ENCODE results near the gene TNKS2.
"Not testable (repeated sequence)": the region's sequence is repeated elsewhere in the genome, so short reads cannot be mapped to it uniquely, and the experiment has no call there.

TNKS2 gene

GRCh38 chr10:91800756-91801155 is 2.5 kb downstream of the TNKS2 start:
- no peak for DNase-seq (ENCODE audit: low read depth)
- H3K4me3 ChIP-seq (ENCODE audit: low read length), result no peak overlapping the region
- no peak for TF ChIP-seq CTCF (conservative IDR thresholded peaks at IDR 0.05; ENCODE audit: low read depth, low read length)

- no peak for DNase-seq (ENCODE audit: low read depth)
- TF ChIP-seq CTCF (conservative IDR thresholded peaks at IDR 0.05; ENCODE audit: low read depth, low read length), result no peak
- no peak overlapping the region for H3K4me3 ChIP-seq (ENCODE audit: low read length)
These were observed 5.3 kb downstream of the TNKS2 start for GRCh38 chr10:91803386-91804125.

- DNase-seq (ENCODE audit: low read depth), result no peak
- TF ChIP-seq CTCF (conservative IDR thresholded peaks at IDR 0.05; ENCODE audit: low read depth, low read length), result no peak
- H3K4me3 ChIP-seq (ENCODE audit: low read length), result no peak overlapping the region
These were observed 5.9 kb downstream of the TNKS2 start for GRCh38 chr10:91804126-91804510.

GRCh38 chr10:91805110-91805838 is 7.0 kb downstream of the TNKS2 start:
- TF ChIP-seq CTCF (conservative IDR thresholded peaks at IDR 0.05; ENCODE audit: low read depth, low read length), result no peak
- no peak for DNase-seq (ENCODE audit: low read depth)
- H3K4me3 ChIP-seq (ENCODE audit: low read length), result no peak overlapping the region

- not testable (repeated sequence) for H3K4me3 ChIP-seq (ENCODE audit: low read length); DNase-seq (ENCODE audit: low read depth)
These were observed 9.0 kb downstream of the TNKS2 start for GRCh38 chr10:91807264-91807663.

- no peak overlapping the region for H3K4me3 ChIP-seq (ENCODE audit: low read length)
- TF ChIP-seq CTCF (conservative IDR thresholded peaks at IDR 0.05; ENCODE audit: low read depth, low read length), result no peak
- no peak for DNase-seq (ENCODE audit: low read depth)
These were observed 15.0 kb downstream of the TNKS2 start for GRCh38 chr10:91813251-91813650.

GRCh38 chr10:91816981-91817380 is 18.8 kb downstream of the TNKS2 start:
- TF ChIP-seq CTCF (conservative IDR thresholded peaks at IDR 0.05; ENCODE audit: low read depth, low read length), result no peak
- DNase-seq (ENCODE audit: low read depth), result no peak
- H3K4me3 ChIP-seq (ENCODE audit: low read length), result no peak overlapping the region

Measured in retinal pigment epithelial cell (primary cell).